ENCODE data around the gene ROPN1B.

DNA sequence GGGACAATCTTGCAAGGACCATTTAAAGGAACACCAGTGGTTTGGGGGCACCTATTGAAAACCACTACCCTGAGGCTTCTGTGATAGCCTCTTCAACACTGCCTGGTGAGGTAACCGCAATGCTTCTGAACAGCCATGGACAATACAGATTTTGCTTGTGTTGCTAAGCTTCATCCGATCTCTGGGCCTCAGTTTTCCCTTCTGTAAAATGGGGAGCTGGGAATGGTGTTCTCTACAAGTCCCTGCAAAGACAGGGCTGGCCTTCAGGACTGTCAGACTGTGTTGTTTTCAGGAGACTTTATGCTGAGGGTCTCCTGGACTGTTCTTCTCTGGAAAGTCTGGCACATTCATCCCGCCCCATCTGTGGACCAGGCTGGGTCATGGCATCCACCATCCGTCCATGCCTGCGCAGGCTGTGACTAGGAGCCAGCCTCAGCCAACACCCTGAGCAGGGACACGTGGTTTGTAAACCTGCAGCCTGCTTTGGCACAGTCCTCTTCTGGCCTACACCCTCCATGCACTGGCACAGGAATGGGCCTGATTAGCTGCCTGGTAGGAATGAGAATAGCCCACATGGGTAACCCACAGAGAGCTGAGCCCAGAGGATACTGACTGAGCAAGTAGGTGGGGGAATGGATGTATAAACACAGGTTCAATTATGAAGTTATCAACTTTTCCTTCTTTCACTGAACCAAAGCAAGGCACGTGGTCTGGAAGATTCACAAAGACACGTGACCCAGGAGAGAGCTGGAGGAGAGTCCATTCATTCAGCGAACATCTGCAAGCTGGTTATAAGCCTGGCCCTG, 55.3 kb downstream of the ROPN1B start:
- TF ChIP-seq EZH2 (IDR thresholded peaks at IDR 0.05; ENCODE audit: low read depth, low read length, severe bottlenecking) (no peak), CTCF (IDR thresholded peaks at IDR 0.05; ENCODE audit: control extremely low read depth in 1 of 3, insufficient read depth in 1 of 3, low read depth in 1 of 3, low read length in 3 of 3) (no peak), GTF2F1 (IDR thresholded peaks at IDR 0.05; ENCODE audit: borderline replicate concordance, low read depth, low read length) (no peak), TEAD4 (IDR thresholded peaks at IDR 0.05; ENCODE audit: low read depth, low read length) (no peak), RFX5 (IDR thresholded peaks at IDR 0.05; ENCODE audit: borderline replicate concordance, low read depth, low read length) (no peak), EP300 (IDR thresholded peaks at IDR 0.05; ENCODE audit: borderline replicate concordance in 1 of 2, low read depth in 2 of 2, low read length in 2 of 2) (no peak), POLR2A (IDR thresholded peaks at IDR 0.05; ENCODE audit: control extremely low read depth in 1 of 2, low read depth in 2 of 2, low read length in 2 of 2) (no peak), SUZ12 (IDR thresholded peaks at IDR 0.05; ENCODE audit: low read length) (no peak)
